K562 (cell line): ENCODE measurements around the gene HRC. TPM values are rescaled to one million over a fixed set of nuclear protein-coding genes. Genes with fewer than 3 reads are reported as not detected.

Source experiments
- ADNP ChIP-seq: fragments of 200-800 bp; sonication (Bioruptor generic); IDR thresholded peaks from 2 replicates; pipeline ENCODE4 v1.6.1; 2016; ENCODE audit warnings: missing genetic modification characterization, missing compliant biosample characterization
- CAMTA2 ChIP-seq: fragments of 250-450 bp; sonication (Bioruptor Pico); conservative IDR thresholded peaks from 2 replicates; pipeline ENCODE4 v1.5.1; 2022
- E2F6 ChIP-seq, 2 experiments: IDR thresholded peaks; 2 replicates each; pipeline ENCODE4 v1.6.1; 2011; ENCODE audit warnings: borderline replicate concordance in 1 of 2, control low read depth in 1 of 2, low read depth in 1 of 2, low read length in 1 of 2, mild to moderate bottlenecking in 1 of 2, mixed read lengths in 1 of 2, moderate library complexity in 1 of 2; ENCODE audit not compliant: insufficient read depth in 1 of 2, insufficient read length in 1 of 2, poor library complexity in 1 of 2, severe bottlenecking in 1 of 2; ENCODE audit errors: extremely low read depth in 1 of 2
- FOSL1 ChIP-seq: fragments of 200-800 bp; sonication (Bioruptor generic); conservative IDR thresholded peaks from 2 replicates; pipeline ENCODE4 v1.6.1; 2016; ENCODE audit warnings: missing genetic modification characterization, missing compliant biosample characterization
- MAFK ChIP-seq: IDR thresholded peaks from 2 replicates; pipeline ENCODE4 v1.6.1; 2011; ENCODE audit warnings: low read length, improper control_type of control experiment
- PHB ChIP-seq: fragments of 250-450 bp; sonication (Bioruptor Pico); IDR thresholded peaks from 2 replicates; pipeline ENCODE4 v1.5.0; 2021
- SOX6 ChIP-seq: fragments of 450-650 bp; IDR thresholded peaks from 2 replicates; pipeline ENCODE4 v1.6.1; 2014; ENCODE audit warnings: mild to moderate bottlenecking
- ZBTB40 ChIP-seq, 2 experiments: fragments of 450-650 bp in 1 of 2; sonication (generic) in 1 of 2; formaldehyde crosslinking in 1 of 2; IDR thresholded peaks; 2 replicates each; pipeline versions ENCODE4 v1.7.1 to v1.9.0; 2016 to 2022; ENCODE audit warnings: inconsistent platforms in 1 of 2, mild to moderate bottlenecking in 1 of 2, missing genetic modification reagents in 1 of 2
- ZFP1 ChIP-seq: fragments of 450-650 bp; formaldehyde crosslinking; IDR thresholded peaks from 2 replicates; pipeline ENCODE4 v1.4.0; 2020; ENCODE audit warnings: mild to moderate bottlenecking, mixed read lengths
- ZFP30 ChIP-seq: fragments of 250-450 bp; sonication (Bioruptor Pico); IDR thresholded peaks from 2 replicates; pipeline ENCODE4 v1.8.0; 2022; ENCODE audit warnings: moderate library complexity, mild to moderate bottlenecking, inconsistent platforms, borderline replicate concordance
- ZNF184 ChIP-seq: sonication (generic); formaldehyde crosslinking; IDR thresholded peaks from 2 replicates; pipeline ENCODE4 v1.5.0; 2020; ENCODE audit warnings: missing genetic modification reagents
- ZNF696 ChIP-seq: fragments of 250-450 bp; sonication (Bioruptor Pico); conservative IDR thresholded peaks from 2 replicates; pipeline ENCODE4 v1.4.0; 2020; ENCODE audit warnings: mild to moderate bottlenecking, moderate library complexity
- ZNF740 ChIP-seq, 3 experiments: fragments of 200-800 bp in 1 of 3; sonication (Bioruptor generic) in 1 of 3; sonication (generic) in 1 of 3; formaldehyde crosslinking in 1 of 3; IDR thresholded peaks; 2 replicates each; pipeline versions ENCODE4 v1.6.1 to v1.8.0; 2016 to 2022; ENCODE audit warnings: mild to moderate bottlenecking in 2 of 3, missing compliant biosample characterization in 2 of 3, missing genetic modification characterization in 2 of 3, missing genetic modification reagents in 1 of 3
- polyA plus RNA-seq, 8 experiments: library from polyadenylated mRNA; depleted of rRNA in 4 of 8; stranded (reverse) in 5 of 8; unstranded in 3 of 8; fragments of >200 nt; fragmentation: Nextera tagmentation in 2 of 8; fragmentation: Illumina TruSeq in 1 of 8; extraction: Ambion mirVana in 2 of 8; extraction: Trizol in 1 of 8; gene quantifications; 2 replicates each; pipeline versions ENCODE4 v1.2.1 to v1.2.3, GENCODE V29; 2011 to 2014; ENCODE audit warnings: inconsistent platforms in 1 of 8, missing spikeins in 1 of 8
- total RNA-seq, 7 experiments: library from RNA; depleted of rRNA in 6 of 7; stranded (reverse); fragments of >200 nt in 6 of 7; fragmentation: Illumina TruSeq in 2 of 7; extraction: Trizol in 2 of 7; gene quantifications; 2 replicates each; pipeline versions ENCODE4 v1.2.1 to v1.2.3, GENCODE V29; 2011 to 2021; ENCODE audit warnings: low replicate concordance in 1 of 7

The HRC gene
- total and polyA plus RNA-seq, 9 of the 15 experiments (the other 6 are each of a cell fraction or from before 2014, with no cell fraction given), result 0.66 to 18.7 (median 13.1) TPM

- no peak for TF ChIP-seq FOSL1 (tag)
- peak; percentile 97 for TF ChIP-seq ADNP
- TF ChIP-seq ZNF696 (CRISPR knock-in tag), result no peak
- no peak for TF ChIP-seq ZNF740 (CRISPR knock-in tag; IDR thresholded peaks at IDR 0.05)
- TF ChIP-seq ZNF740 (tag; IDR thresholded peaks at IDR 0.05), result no peak; a peak in 1 of 4 replicates
- TF ChIP-seq MAFK, result no peak
- TF ChIP-seq CAMTA2 (CRISPR knock-in tag), result no peak
- TF ChIP-seq ZBTB40 (IDR thresholded peaks at IDR 0.05), result 0 out of 2 replicates have a peak, but pooled peaks have one; percentile 11
- TF ChIP-seq ZBTB40 (CRISPR knock-in tag; IDR thresholded peaks at IDR 0.05), result no peak
- no peak for TF ChIP-seq ZFP30 (CRISPR knock-in tag)
- TF ChIP-seq PHB (CRISPR knock-in tag), result no peak
- TF ChIP-seq ZNF184 (CRISPR knock-in tag), result no peak
- peak; percentile 81 to 88 for TF ChIP-seq E2F6 (IDR thresholded peaks at IDR 0.05; ENCODE audit: borderline replicate concordance in 1 of 2, extremely low read depth in 1 of 2, insufficient read depth in 1 of 2, insufficient read length in 1 of 2, low read depth in 1 of 2, low read length in 1 of 2, poor library complexity in 1 of 2, severe bottlenecking in 1 of 2)
- 0 out of 2 replicates have a peak, but pooled peaks have one; percentile 27 for TF ChIP-seq SOX6
- no peak for TF ChIP-seq ZFP1 (CRISPR knock-in tag)
These were observed 3.7 kb downstream of the HRC start (continued) for GRCh38 chr19:49151267-49152118.
